Stomach (tissue), 4 donors: ENCODE results near the gene TMOD1.

Experiments
- POLR2A ChIP-seq, 4 donors: fragments of 450-650 bp; IDR thresholded peaks; one replicate each; pipeline ENCODE4 v1.6.1; 2016; ENCODE audit warnings: antibody characterized with exemption in 4 of 4, control low read depth in 2 of 4, mild to moderate bottlenecking in 1 of 4, moderate library complexity in 1 of 4
- POLR2AphosphoS5 ChIP-seq, 3 donors: sonication (generic); formaldehyde crosslinking; IDR thresholded peaks; one replicate each; pipeline ENCODE4 v1.6.1; 2016; ENCODE audit warnings: antibody characterized with exemption in 3 of 3
- TF ChIP-seq, protein P1 (sequence below), 7 experiments: fragments of 450-650 bp in 4 of 7; fragments of 200-600 bp in 3 of 7; sonication (generic) in 3 of 7; IDR thresholded peaks; one replicate each; pipeline ENCODE4 v1.5.1; 2016 to 2019; ENCODE audit warnings: antibody characterized with exemption in 7 of 7, control low read depth in 2 of 7, mild to moderate bottlenecking in 1 of 7

DNA sequence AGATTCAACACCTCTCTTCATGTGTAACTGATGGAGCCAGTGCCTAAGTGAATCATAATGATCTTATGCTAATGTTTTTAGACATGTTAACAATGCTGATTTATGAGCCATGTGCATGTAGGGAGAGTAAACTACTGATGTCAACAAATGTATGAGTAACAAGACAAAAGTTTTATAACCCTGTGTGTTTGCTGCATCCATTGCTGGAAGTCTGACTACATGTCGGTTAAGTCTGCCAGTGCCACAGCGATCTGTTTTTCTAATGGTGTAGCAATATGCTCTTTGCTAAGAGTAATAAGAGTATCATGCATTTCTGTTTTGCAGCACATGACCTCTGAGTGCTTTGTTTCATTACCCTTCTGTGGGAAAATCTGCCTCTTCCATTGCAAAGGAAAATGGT lies 26.4 kb upstream of the TMOD1 start:
- TF ChIP-seq, protein P1, sequence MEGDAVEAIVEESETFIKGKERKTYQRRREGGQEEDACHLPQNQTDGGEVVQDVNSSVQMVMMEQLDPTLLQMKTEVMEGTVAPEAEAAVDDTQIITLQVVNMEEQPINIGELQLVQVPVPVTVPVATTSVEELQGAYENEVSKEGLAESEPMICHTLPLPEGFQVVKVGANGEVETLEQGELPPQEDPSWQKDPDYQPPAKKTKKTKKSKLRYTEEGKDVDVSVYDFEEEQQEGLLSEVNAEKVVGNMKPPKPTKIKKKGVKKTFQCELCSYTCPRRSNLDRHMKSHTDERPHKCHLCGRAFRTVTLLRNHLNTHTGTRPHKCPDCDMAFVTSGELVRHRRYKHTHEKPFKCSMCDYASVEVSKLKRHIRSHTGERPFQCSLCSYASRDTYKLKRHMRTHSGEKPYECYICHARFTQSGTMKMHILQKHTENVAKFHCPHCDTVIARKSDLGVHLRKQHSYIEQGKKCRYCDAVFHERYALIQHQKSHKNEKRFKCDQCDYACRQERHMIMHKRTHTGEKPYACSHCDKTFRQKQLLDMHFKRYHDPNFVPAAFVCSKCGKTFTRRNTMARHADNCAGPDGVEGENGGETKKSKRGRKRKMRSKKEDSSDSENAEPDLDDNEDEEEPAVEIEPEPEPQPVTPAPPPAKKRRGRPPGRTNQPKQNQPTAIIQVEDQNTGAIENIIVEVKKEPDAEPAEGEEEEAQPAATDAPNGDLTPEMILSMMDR (IDR thresholded peaks at IDR 0.05), result no peak
- no peak for TF ChIP-seq POLR2A (IDR thresholded peaks at IDR 0.05)
- peak in 1 of 3 donors; percentile 2 for TF ChIP-seq POLR2AphosphoS5 (IDR thresholded peaks at IDR 0.05)
